Hepatocyte (in vitro differentiated cells): ENCODE data around the gene GRIN3B. TPM values are rescaled to one million over a fixed set of nuclear protein-coding genes. Genes with fewer than 3 reads are reported as not detected.

ENCODE experiments used
- DNase-seq: peaks from one replicate; pipeline ENCODE4 v3.0.0-alpha.2; 2016; ENCODE audit warnings: low spot score
- H2AFZ ChIP-seq: fragments of 200-600 bp; sonication (generic); 2 replicates; pipeline ENCODE4 v1.6.0; 2016; ENCODE audit warnings: antibody characterized with exemption, mild to moderate bottlenecking
- H3K27ac ChIP-seq: fragments of 200-600 bp; sonication (generic); 2 replicates; pipeline ENCODE4 v1.5.1; 2016; ENCODE audit warnings: mild to moderate bottlenecking
- H3K27me3 ChIP-seq: fragments of 200-600 bp; sonication (generic); 2 replicates; pipeline ENCODE4 v1.6.1; 2016
- H3K36me3 ChIP-seq: fragments of 200-600 bp; sonication (generic); replicated peaks from 2 replicates; pipeline ENCODE4 v1.5.1; 2016; ENCODE audit warnings: low read depth; ENCODE audit not compliant: insufficient read depth
- H3K4me1 ChIP-seq: fragments of 200-600 bp; sonication (generic); 2 replicates; pipeline ENCODE4 v1.5.1; 2016; ENCODE audit warnings: mild to moderate bottlenecking, moderate library complexity; ENCODE audit not compliant: insufficient read depth
- H3K4me2 ChIP-seq: fragments of 200-600 bp; sonication (generic); 2 replicates; pipeline ENCODE4 v1.6.0; 2016
- H3K4me3 ChIP-seq: fragments of 200-600 bp; sonication (generic); 2 replicates; pipeline ENCODE4 v1.5.1; 2016; ENCODE audit warnings: mild to moderate bottlenecking
- H3K79me2 ChIP-seq: fragments of 200-600 bp; sonication (generic); 2 replicates; pipeline ENCODE4 v1.6.0; 2017; ENCODE audit warnings: mild to moderate bottlenecking
- H3K9me2 ChIP-seq: fragments of 200-600 bp; sonication (generic); replicated peaks from 2 replicates; pipeline ENCODE4 v1.6.0; 2017; ENCODE audit warnings: mild to moderate bottlenecking; ENCODE audit not compliant: insufficient read depth
- H3K9me3 ChIP-seq: fragments of 200-600 bp; sonication (generic); 2 replicates; pipeline ENCODE4 v1.5.1; 2016; ENCODE audit warnings: low read depth, mild to moderate bottlenecking
- H4K20me1 ChIP-seq: fragments of 200-600 bp; sonication (generic); 2 replicates; pipeline ENCODE4 v1.6.0; 2016; ENCODE audit warnings: mild to moderate bottlenecking; ENCODE audit not compliant: insufficient read depth, poor library complexity, severe bottlenecking
- EZH2 ChIP-seq: fragments of 200-600 bp; sonication (generic); IDR thresholded peaks from 2 replicates; pipeline ENCODE4 v1.6.1; 2016; ENCODE audit warnings: antibody characterized with exemption, mild to moderate bottlenecking, borderline replicate concordance
- EZH2phosphoT487 ChIP-seq: fragments of 200-600 bp; sonication (generic); IDR thresholded peaks from one replicate; pipeline ENCODE4 v1.6.1; 2018; ENCODE audit warnings: antibody characterized with exemption, mild to moderate bottlenecking, low read depth, moderate library complexity; ENCODE audit not compliant: unreplicated experiment, severe bottlenecking
- WGBS: methylation state at CpG from one replicate; pipeline ENCODE4 v1.1.6; 2016; ENCODE audit warnings: low lambda C conversion rate; ENCODE audit errors: missing lambda C conversion rate; 5-methylcytosine and 5-hydroxymethylcytosine counted together
- polyA plus RNA-seq: library from polyadenylated mRNA; unstranded; fragments of >200 nt; fragmentation: Nextera tagmentation; extraction: Ambion mirVana; gene quantifications from 2 replicates; pipeline ENCODE4 v1.2.1, GENCODE V29; 2016
- total RNA-seq: library from RNA; depleted of rRNA; stranded (reverse); fragments of >200 nt; gene quantifications from 2 replicates; pipeline ENCODE4 v1.2.3, GENCODE V29; 2014
- TF ChIP-seq, protein P1 (sequence below): fragments of 200-600 bp; sonication (generic); IDR thresholded peaks from 2 replicates; pipeline ENCODE4 v1.5.1; 2016; ENCODE audit warnings: antibody characterized with exemption, mild to moderate bottlenecking; ENCODE audit not compliant: poor library complexity

GRIN3B gene
- total and polyA plus RNA-seq, 2 experiments from 2014 or later: 0.30 to 0.48 TPM

DNA sequence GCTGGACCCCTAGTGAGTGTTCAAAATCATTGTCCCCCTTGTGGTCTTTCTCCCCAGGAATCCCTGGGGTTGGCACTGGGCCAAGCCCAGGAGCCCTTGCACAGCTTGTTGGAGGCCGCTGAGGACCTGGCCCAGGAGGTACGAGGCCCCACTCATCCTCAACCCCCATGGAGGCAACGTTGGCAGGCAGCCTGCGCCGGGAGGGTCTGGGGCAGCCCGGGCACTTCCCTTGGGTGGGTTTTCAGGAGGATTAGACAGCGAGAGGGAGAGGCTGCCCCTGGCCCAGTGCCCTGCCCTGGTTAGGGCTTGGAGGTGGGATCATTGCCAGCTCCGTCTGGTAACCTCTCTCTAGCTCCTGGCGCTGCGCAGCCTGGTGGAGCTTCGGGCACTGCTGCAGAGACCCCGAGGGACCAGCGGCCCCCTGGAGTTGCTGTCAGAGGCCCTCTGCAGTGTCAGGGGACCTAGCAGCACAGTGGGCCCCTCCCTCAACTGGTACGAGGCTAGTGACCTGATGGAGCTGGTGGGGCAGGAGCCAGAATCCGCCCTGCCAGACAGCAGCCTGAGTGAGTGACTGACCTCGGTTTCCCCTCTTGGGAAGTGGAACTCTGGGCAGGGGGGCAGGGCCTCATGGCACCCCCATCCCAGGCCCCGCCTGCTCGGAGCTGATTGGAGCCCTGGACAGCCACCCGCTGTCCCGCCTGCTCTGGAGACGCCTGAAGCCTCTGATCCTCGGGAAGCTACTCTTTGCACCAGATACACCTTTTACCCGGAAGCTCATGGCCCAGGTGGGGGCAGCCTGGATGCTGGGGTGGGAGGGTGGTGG, 42.7 kb downstream of the GRIN3B start:
- H2AFZ ChIP-seq: no peak overlapping the region
- H3K4me3 ChIP-seq: no peak overlapping the region
- H4K20me1 ChIP-seq: no peaks in the 10 kb centered on the region
- WGBS: 81% methylated on average over 22 of the region's 23 CpGs
- no peak for TF ChIP-seq EZH2phosphoT487
- TF ChIP-seq EZH2: no peak
- TF ChIP-seq, protein P1, sequence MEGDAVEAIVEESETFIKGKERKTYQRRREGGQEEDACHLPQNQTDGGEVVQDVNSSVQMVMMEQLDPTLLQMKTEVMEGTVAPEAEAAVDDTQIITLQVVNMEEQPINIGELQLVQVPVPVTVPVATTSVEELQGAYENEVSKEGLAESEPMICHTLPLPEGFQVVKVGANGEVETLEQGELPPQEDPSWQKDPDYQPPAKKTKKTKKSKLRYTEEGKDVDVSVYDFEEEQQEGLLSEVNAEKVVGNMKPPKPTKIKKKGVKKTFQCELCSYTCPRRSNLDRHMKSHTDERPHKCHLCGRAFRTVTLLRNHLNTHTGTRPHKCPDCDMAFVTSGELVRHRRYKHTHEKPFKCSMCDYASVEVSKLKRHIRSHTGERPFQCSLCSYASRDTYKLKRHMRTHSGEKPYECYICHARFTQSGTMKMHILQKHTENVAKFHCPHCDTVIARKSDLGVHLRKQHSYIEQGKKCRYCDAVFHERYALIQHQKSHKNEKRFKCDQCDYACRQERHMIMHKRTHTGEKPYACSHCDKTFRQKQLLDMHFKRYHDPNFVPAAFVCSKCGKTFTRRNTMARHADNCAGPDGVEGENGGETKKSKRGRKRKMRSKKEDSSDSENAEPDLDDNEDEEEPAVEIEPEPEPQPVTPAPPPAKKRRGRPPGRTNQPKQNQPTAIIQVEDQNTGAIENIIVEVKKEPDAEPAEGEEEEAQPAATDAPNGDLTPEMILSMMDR: no peak
- H3K4me2 ChIP-seq: no peak overlapping the region
- H3K27ac ChIP-seq: no peak overlapping the region
- no peak for DNase-seq
- H3K79me2 ChIP-seq: no peaks in the 10 kb centered on the region
- H3K9me3 ChIP-seq: no peaks in the 10 kb centered on the region
- no peaks in the 10 kb centered on the region for H3K27me3 ChIP-seq
- H3K9me2 ChIP-seq: no peaks in the 10 kb centered on the region
- peaks cover 8% of the 10 kb centered on the region for H3K4me1 ChIP-seq
- no peaks in the 10 kb centered on the region for H3K36me3 ChIP-seq

DNA sequence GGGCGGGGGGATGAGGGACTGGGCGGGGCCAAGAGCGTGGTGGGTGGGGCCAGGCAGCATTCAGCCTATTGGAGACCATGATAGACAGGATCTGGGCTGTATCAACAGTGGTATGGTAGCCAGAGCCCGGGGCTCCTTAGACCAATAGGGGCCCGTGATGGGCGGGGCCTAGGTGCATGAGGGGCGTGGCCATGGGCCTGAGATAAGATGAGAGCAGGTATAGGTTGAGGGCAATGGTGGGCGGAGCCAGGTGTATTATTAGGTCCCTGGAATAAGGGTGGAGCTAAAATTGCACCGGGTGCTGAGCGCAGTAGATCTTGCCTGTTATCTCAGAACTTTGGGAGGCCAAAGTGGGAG, 45.0 kb downstream of the GRIN3B start:
- Histone ChIP-seq H2AFZ (no peak overlapping the region), H3K36me3 (no peaks in the 10 kb centered on the region), H3K4me2 (no peak overlapping the region), H3K4me1 (peaks cover 8% of the 10 kb centered on the region), H3K9me2 (no peaks in the 10 kb centered on the region), H3K27ac (no peak overlapping the region), H4K20me1 (no peaks in the 10 kb centered on the region), H3K9me3 (no peaks in the 10 kb centered on the region), H3K27me3 (no peaks in the 10 kb centered on the region), H3K4me3 (no peak overlapping the region), H3K79me2 (no peaks in the 10 kb centered on the region)
- no peak for DNase-seq
- 93% methylated on average over 6 of the region's 10 CpGs for WGBS
- no peak for TF ChIP-seq EZH2
- no peak for TF ChIP-seq EZH2phosphoT487
- TF ChIP-seq, protein P1: no peak

DNA sequence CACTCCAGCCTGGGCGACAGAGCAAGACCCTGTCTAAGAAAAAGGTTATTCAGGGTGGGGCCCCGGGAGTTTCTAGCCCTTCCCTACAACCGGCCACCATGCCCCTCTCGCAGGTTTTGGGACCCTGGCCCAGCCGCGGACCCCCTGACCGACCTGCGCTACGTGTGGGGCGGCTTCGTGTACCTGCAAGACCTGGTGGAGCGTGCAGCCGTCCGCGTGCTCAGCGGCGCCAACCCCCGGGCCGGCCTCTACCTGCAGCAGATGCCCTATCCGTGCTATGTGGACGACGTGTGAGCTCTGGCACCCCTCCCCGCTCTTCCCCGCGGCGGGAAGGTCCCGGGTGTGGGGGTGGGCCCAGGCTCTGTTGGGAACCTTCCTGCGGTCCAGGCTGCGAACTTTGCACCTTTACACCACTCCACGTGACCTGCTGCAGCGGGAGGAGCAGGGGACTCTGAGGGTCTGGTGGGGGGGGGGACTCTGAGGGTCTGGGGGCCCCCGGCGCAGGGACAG, 46.0 kb downstream of the GRIN3B start:
- Histone ChIP-seq H3K27ac (no peak overlapping the region), H3K36me3 (no peaks in the 10 kb centered on the region), H3K9me3 (no peaks in the 10 kb centered on the region), H2AFZ (no peak overlapping the region), H3K4me2 (no peak overlapping the region), H3K9me2 (no peaks in the 10 kb centered on the region), H3K4me3 (no peak overlapping the region), H3K4me1 (peaks cover 3% of the 10 kb centered on the region), H4K20me1 (no peaks in the 10 kb centered on the region), H3K27me3 (no peaks in the 10 kb centered on the region), H3K79me2 (no peaks in the 10 kb centered on the region)
- WGBS: 95% methylated on average over 19 of the region's 33 CpGs
- no peak for DNase-seq
- TF ChIP-seq, protein P1: no peak
- TF ChIP-seq EZH2 (no peak), EZH2phosphoT487 (no peak)
